ENCODE data around the gene ESAM.
A peak's percentile ranks its signal among the peaks of the same experiment; 100 is the strongest.

Gene ESAM

DNA sequence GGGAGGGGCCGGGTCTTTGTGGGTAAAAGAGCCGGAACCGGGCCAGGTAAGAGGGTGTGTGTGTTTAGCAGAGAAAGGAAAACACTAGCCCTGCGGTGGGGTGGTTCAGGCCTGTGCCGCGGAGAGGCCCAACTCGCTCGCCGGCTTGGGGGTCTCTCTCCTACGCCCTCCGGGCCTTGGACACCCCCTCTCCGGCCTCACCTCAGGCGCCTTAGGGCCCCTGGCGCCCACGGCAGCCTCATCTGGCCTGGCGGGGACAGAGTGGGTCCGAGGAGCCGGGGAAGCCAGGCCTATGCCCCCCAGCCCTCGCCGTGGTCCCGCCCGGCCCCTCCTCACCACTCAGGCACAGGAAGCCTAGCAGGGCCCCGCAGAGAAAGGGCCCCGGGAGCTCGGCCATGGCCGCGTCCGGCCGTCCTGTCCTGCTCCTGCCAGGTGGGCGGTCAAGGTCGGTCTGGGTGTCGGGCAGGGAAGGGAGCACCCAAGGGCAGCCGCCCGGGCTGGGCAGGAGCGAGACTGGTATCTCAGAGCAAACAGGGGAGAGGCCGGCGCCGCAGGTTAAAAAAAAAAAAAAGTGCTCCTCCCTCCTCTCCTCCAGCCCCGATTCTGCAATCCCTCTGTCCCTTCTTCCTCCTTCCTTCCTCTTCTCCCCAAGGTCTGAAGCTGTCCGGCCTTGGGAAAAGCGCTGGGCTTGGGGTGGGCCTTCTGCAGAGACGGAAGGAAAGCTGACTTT, 10.2 kb downstream of the ESAM start, which contains the start of gene VSIG2:
Gene VSIG2 (minus strand): TSS at position 515 of the 730 bp plus-strand sequence. CDS start 118 bp downstream, at position 397.
- TF ChIP-seq, protein P1, sequence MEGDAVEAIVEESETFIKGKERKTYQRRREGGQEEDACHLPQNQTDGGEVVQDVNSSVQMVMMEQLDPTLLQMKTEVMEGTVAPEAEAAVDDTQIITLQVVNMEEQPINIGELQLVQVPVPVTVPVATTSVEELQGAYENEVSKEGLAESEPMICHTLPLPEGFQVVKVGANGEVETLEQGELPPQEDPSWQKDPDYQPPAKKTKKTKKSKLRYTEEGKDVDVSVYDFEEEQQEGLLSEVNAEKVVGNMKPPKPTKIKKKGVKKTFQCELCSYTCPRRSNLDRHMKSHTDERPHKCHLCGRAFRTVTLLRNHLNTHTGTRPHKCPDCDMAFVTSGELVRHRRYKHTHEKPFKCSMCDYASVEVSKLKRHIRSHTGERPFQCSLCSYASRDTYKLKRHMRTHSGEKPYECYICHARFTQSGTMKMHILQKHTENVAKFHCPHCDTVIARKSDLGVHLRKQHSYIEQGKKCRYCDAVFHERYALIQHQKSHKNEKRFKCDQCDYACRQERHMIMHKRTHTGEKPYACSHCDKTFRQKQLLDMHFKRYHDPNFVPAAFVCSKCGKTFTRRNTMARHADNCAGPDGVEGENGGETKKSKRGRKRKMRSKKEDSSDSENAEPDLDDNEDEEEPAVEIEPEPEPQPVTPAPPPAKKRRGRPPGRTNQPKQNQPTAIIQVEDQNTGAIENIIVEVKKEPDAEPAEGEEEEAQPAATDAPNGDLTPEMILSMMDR (conservative IDR thresholded peaks at IDR 0.05; ENCODE audit: low read length), result no peak
- no peak for DNase-seq (ENCODE audit: low read depth)
- no peak within 1 kb of the TSS for H3K4me3 ChIP-seq (ENCODE audit: low read length)

DNA sequence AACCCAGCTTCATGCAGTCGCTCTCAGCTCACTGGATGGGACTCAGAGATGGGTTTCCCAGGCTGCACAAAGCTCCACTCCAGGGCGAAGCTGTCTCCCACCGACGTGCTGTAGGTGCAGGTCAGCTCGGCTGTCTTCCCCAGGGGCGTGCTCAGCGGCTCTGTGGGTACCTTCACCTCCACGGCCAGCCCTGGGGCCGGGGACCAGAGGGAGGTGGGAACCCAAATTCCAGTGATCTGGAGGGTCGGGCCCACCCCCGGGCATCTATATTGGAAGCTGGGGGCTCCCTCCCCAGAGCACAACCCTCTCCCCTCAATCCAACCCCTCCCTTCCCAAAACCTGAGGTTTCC, 10.7 kb downstream of the ESAM start:
- TF ChIP-seq, protein P1 (conservative IDR thresholded peaks at IDR 0.05; ENCODE audit: low read length), result no peak
- no peak for DNase-seq (ENCODE audit: low read depth)
- H3K4me3 ChIP-seq (ENCODE audit: low read length), result no peak overlapping the region

DNA sequence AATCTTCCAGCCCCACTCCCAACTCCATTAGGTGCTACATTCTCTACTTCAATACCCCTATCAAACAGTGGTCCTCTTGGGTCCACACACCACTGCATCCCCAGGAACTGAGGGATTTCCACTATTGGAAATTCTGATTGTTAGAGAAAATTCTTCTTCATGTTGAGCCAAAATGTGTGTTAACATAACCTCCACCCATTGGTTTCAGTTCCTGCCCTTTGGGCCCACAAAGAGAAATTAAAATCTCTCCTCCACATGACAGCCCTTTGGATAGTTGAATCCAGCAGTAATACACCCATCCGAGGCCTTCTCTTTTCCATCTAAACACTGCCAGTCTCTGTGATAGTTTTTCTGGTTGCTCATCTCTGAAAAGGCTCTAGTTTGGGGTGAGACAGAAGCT, 12.2 kb downstream of the ESAM start:
- DNase-seq (ENCODE audit: low read depth), result no peak
- no peak overlapping the region for H3K4me3 ChIP-seq (ENCODE audit: low read length)
- TF ChIP-seq, protein P1 (conservative IDR thresholded peaks at IDR 0.05; ENCODE audit: low read length), result no peak

DNA sequence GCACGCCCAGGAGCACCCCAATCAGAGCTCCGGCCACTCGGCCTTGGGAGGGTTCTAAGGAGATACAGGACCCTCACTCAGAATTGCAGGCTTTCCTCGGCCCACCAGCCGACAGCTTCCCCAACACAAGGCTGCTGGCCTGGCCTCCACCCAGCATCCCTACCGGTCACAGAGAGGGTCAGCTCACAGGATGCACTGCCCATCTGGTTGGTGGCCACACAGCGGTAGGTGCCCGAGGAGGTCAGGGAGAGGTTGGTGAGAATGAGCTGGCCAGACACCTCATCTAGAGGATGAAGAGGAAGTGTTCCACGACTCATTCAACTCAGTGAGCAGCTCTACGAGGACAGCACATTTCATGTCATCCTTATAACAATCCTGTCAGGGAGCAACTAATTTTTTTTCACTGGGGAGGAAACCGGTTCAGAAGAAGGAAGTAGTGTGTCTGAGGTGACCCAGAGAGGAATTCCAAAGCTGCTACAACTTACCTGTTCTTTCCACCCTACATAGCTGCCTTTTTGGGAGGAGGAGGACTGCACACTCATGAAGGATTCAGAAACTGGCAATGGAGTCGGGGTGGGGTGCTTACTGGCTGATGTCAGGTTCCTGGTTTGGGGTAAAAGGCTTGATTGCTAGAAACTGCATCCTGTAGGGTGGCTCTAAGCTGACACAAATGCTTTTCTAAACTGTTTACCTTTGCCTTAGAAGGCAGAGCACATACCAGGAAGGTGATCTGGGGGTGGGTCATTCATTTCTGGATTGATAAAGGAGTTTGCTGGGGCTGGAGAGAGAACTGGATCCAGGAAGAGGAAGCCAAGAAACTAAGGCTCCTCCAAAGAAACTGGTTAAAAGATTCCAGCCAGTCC, 13.4 kb downstream of the ESAM start:
- H3K4me3 ChIP-seq (ENCODE audit: low read length), result no peak overlapping the region
- TF ChIP-seq, protein P1 (conservative IDR thresholded peaks at IDR 0.05; ENCODE audit: low read length), result no peak
- no peak for DNase-seq (ENCODE audit: low read depth)

DNA sequence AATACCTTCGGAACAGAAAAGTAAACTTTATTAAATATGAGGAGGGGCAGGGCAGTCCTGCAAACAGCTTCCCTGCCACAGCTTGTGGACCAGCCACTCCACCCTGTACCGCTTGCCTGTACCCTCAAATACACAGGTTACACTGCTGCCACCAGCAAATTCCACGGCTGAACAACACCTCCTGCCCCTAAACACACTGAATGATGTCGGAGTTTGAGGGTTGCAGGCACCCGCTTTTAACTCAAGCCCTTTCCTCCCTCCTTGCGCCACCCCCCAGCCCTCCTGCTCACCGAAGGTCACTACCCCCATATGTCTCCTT, 14.0 kb downstream of the ESAM start:
- DNase-seq (ENCODE audit: low read depth), result no peak
- TF ChIP-seq, protein P1 (conservative IDR thresholded peaks at IDR 0.05; ENCODE audit: low read length), result no peak

DNA sequence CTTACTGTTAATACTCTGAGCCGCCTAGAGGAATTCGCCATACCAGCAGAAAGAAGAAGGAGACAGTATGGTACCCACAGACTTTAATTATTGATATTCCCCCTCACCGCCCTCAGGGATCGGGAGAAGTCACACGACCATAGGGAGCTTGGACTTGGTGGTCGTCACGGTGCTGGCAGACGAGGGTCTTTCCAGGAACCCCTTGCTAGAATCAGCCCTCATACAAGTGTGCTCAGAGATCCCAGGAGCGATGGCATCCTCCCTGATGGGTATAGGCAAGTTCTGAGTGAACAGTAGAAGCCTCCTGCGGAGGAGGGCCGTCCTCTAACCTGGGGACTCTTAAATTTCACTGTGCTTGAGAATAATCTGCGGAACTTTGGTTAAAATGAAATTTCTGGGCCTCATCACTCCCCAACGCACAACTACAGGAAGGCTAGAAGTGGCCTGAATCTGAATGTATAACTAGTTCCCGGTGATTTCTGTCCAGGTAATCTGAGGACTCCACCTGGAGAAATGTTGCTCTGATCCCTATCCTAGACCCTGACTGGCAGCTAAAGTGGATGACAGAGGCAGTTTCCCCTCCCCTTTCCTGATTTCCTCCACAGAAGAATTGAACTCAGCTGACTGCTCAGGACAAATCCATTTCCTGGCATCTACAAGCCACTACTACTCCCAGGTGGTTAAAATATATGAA, 14.5 kb downstream of the ESAM start:
- TF ChIP-seq, protein P1 (conservative IDR thresholded peaks at IDR 0.05; ENCODE audit: low read length), result no peak
- H3K4me3 ChIP-seq (ENCODE audit: low read length), result peak overlapping the region; percentile 81
- DNase-seq (ENCODE audit: low read depth), result no peak

More for the DNA sequence above, 14.0 kb downstream of the ESAM start:
- H3K4me3 ChIP-seq (ENCODE audit: low read length), result no peak overlapping the region
